HepG2 (cell line): ENCODE results near the gene C11orf54. TPM values are rescaled to one million over a fixed set of nuclear protein-coding genes. Genes with fewer than 3 reads are reported as not detected.
A peak's percentile ranks its signal among the peaks of the same experiment; 100 is the strongest.

Experiments
- ATAC-seq: fragments of 200-7000 bp; cut with Tn5 transposase; 3 replicates; pipeline ENCODE4 v1.9.1; 2020; ENCODE audit warnings: mild to moderate bottlenecking, moderate library complexity
- BruUV-seq: library from RNA; stranded (reverse); fragments of 400-500 nt; replicated peaks from 2 replicates; lab custom pipeline; 2021; lab: Mats Ljungman, UMichigan
- CTCF ChIA-PET: fragments of 300-600 bp; formaldehyde crosslinking; extraction: SDS; loops from one replicate; lab custom pipeline; 2021; ENCODE audit warnings: low total read pairs, inconsistent platforms, low intra/inter-chr PET ratio; lab: Yijun Ruan, JAX
- POLR2A ChIA-PET: fragments of 350-600 bp; sonication (Branson Sonifier 250); formaldehyde crosslinking; loops from one replicate; lab custom pipeline; 2020; ENCODE audit warnings: antibody characterized with exemption, inconsistent platforms; lab: Yijun Ruan, JAX
- DNase-seq: peaks from one replicate; pipeline ENCODE4 v3.0.0-alpha.2; 2015; ENCODE audit warnings: low spot score
- FAIRE-seq: peaks from 3 replicates; lab custom pipeline; 2011; peaks lifted over from hg19 to GRCh38; lab: Jason Lieb, UNC
- H2AFZ ChIP-seq: one replicate; pipeline ENCODE4 v1.6.1; 2011; ENCODE audit warnings: low read length, inconsistent platforms
- H3K27ac ChIP-seq: fragments of 300-600 bp; 3 replicates; pipeline ENCODE4 v1.8.0; 2011; ENCODE audit warnings: mixed run types, mild to moderate bottlenecking, mixed read lengths, low read length, inconsistent platforms; ENCODE audit not compliant: insufficient read depth; ENCODE audit errors: extremely low read length
- H3K27me3 ChIP-seq, 2 experiments: fragments of 200-600 bp in 1 of 2; 2 replicates in 1 of 2; 3 replicates in 1 of 2; pipeline versions ENCODE4 v1.6.0 to v1.8.0; 2011; ENCODE audit warnings: low read length in 2 of 2, mild to moderate bottlenecking in 2 of 2, moderate library complexity in 2 of 2, inconsistent platforms in 1 of 2; ENCODE audit not compliant: insufficient read depth in 2 of 2, control insufficient read depth in 1 of 2
- H3K36me3 ChIP-seq, 2 experiments: fragments of 200-600 bp in 1 of 2; replicated peaks in 1 of 2; 2 replicates in 1 of 2; 3 replicates in 1 of 2; pipeline versions ENCODE4 v1.5.1 to v1.8.0; 2011; ENCODE audit warnings: low read length in 2 of 2, inconsistent platforms in 1 of 2; ENCODE audit not compliant: insufficient read depth in 2 of 2, control insufficient read depth in 1 of 2
- H3K4me1 ChIP-seq: 2 replicates; pipeline ENCODE4 v1.5.1; 2012; ENCODE audit warnings: low read length, inconsistent platforms; ENCODE audit not compliant: insufficient read depth
- H3K4me2 ChIP-seq: 2 replicates; pipeline ENCODE4 v1.6.0; 2011; ENCODE audit warnings: low read depth, low read length, inconsistent platforms
- H3K4me3 ChIP-seq, 3 experiments: fragments of 200-600 bp in 1 of 3; sonication (generic), shearing (Covaris generic) in 1 of 3; replicated peaks in 1 of 3; 2 replicates each; pipeline ENCODE4 v1.5.1; 2011 to 2016; ENCODE audit warnings: low read length in 3 of 3, inconsistent platforms in 2 of 3, low read depth in 2 of 3, mild to moderate bottlenecking in 2 of 3, control low read depth in 1 of 3, mixed read lengths in 1 of 3; ENCODE audit not compliant: insufficient read depth in 1 of 3
- H3K79me2 ChIP-seq: one replicate; pipeline ENCODE4 v1.6.1; 2011; ENCODE audit warnings: low read length, inconsistent platforms; ENCODE audit not compliant: insufficient read depth
- H3K9ac ChIP-seq: 2 replicates; pipeline ENCODE4 v1.6.0; 2011; ENCODE audit warnings: mild to moderate bottlenecking, low read depth, low read length, inconsistent platforms; ENCODE audit not compliant: insufficient read depth
- H3K9me3 ChIP-seq: 2 replicates; pipeline ENCODE4 v1.5.1; 2012; ENCODE audit warnings: mild to moderate bottlenecking, low read length
- H4K20me1 ChIP-seq: 2 replicates; pipeline ENCODE4 v1.6.0; 2011; ENCODE audit warnings: inconsistent platforms, mild to moderate bottlenecking, low read length, moderate library complexity; ENCODE audit not compliant: insufficient read depth
- EHMT2 ChIP-seq: fragments of 200-600 bp; sonication (generic); IDR thresholded peaks from 2 replicates; pipeline ENCODE4 v1.7.0; 2017; ENCODE audit warnings: antibody characterized with exemption, low read depth, low read length, borderline replicate concordance
- GATAD1 ChIP-seq: IDR thresholded peaks from 2 replicates; pipeline ENCODE4 v1.6.1; 2016; ENCODE audit warnings: missing genetic modification reagents, missing compliant biosample characterization
- IKZF5 ChIP-seq: IDR thresholded peaks from 2 replicates; pipeline ENCODE4 v1.6.1; 2018; ENCODE audit warnings: missing genetic modification reagents, mild to moderate bottlenecking, missing compliant biosample characterization
- KDM4B ChIP-seq: sonication (generic); formaldehyde crosslinking; IDR thresholded peaks from 2 replicates; pipeline ENCODE4 v1.4.0; 2020; ENCODE audit warnings: missing genetic modification reagents
- MAF1 ChIP-seq: sonication (generic); formaldehyde crosslinking; IDR thresholded peaks from 2 replicates; pipeline ENCODE4 v1.5.0; 2020; ENCODE audit warnings: missing genetic modification reagents, borderline replicate concordance
- MED8 ChIP-seq: sonication (generic); formaldehyde crosslinking; IDR thresholded peaks from 2 replicates; pipeline ENCODE4 v1.8.1; 2023; ENCODE audit warnings: mild to moderate bottlenecking, missing genetic modification reagents; ENCODE audit not compliant: insufficient replicate concordance
- PCBP1 ChIP-seq: fragments of 200-400 bp; formaldehyde crosslinking; IDR thresholded peaks from 2 replicates; pipeline ENCODE4 v1.6.1; 2017; ENCODE audit warnings: mild to moderate bottlenecking, low read depth, low read length, borderline replicate concordance
- PHF8 ChIP-seq: sonication (generic); formaldehyde crosslinking; IDR thresholded peaks from 2 replicates; pipeline ENCODE4 v1.5.0; 2020; ENCODE audit warnings: missing genetic modification reagents
- RAD51 ChIP-seq: fragments of 450-650 bp; IDR thresholded peaks from 2 replicates; pipeline ENCODE4 v1.6.1; 2016; ENCODE audit warnings: borderline replicate concordance
- RBM22 ChIP-seq: fragments of 200-400 bp; formaldehyde crosslinking; optimal IDR thresholded peaks from 2 replicates; pipeline ENCODE3; 2017; ENCODE audit warnings: mild to moderate bottlenecking, low read length, moderate library complexity
- RBM39 ChIP-seq: fragments of 200-400 bp; formaldehyde crosslinking; IDR thresholded peaks from one replicate; pipeline ENCODE4 v1.6.1; 2018; ENCODE audit warnings: antibody characterized with exemption, mild to moderate bottlenecking, low read depth, low read length; ENCODE audit not compliant: poor library complexity, severe bottlenecking
- SMAD1 ChIP-seq: sonication (generic); formaldehyde crosslinking; IDR thresholded peaks from 2 replicates; pipeline ENCODE4 v1.4.0; 2020; ENCODE audit warnings: missing genetic modification reagents, low read depth, mild to moderate bottlenecking, borderline replicate concordance
- SUZ12 ChIP-seq: fragments of 150-350 bp; IDR thresholded peaks from 2 replicates; pipeline ENCODE4 v1.6.1; 2014; ENCODE audit warnings: low read depth, low read length
- TMF1 ChIP-seq: sonication (generic); formaldehyde crosslinking; IDR thresholded peaks from 2 replicates; pipeline ENCODE4 v1.8.1; 2022; ENCODE audit warnings: low read depth, missing genetic modification reagents
- ZEB1 ChIP-seq: IDR thresholded peaks from 2 replicates; pipeline ENCODE4 v1.6.1; 2012; ENCODE audit warnings: mild to moderate bottlenecking, low read depth, inconsistent platforms; ENCODE audit not compliant: insufficient replicate concordance
- ZNF138 ChIP-seq: sonication (generic); formaldehyde crosslinking; IDR thresholded peaks from 2 replicates; pipeline ENCODE4 v1.5.0; 2020; ENCODE audit warnings: mild to moderate bottlenecking, low read depth, missing genetic modification reagents
- ZNF75D ChIP-seq: sonication (generic); formaldehyde crosslinking; IDR thresholded peaks from 2 replicates; pipeline ENCODE4 v1.8.1; 2023; ENCODE audit warnings: missing genetic modification reagents, mild to moderate bottlenecking, borderline replicate concordance
- ZSCAN31 ChIP-seq: sonication (generic); formaldehyde crosslinking; IDR thresholded peaks from 2 replicates; pipeline ENCODE4 v1.5.0; 2020; ENCODE audit warnings: low read depth, mild to moderate bottlenecking, missing genetic modification reagents
- WGBS: methylation state at CpG from one replicate; pipeline ENCODE4 v1.1.6; 2017; ENCODE audit warnings: low lambda C conversion rate; 5-methylcytosine and 5-hydroxymethylcytosine counted together
- in situ Hi-C: cut with HindIII; loops from 2 replicates; pipeline ENCODE4 v1.10.0; 2017; ENCODE audit warnings: low pct_unique_long_range_greater_than_20kb; ENCODE audit not compliant: extremely low pct_ligation_motif_present
- intact Hi-C: fragments of 100-400 bp; cut with micrococcal nuclease; formaldehyde crosslinking; loops from one replicate; pipeline ENCODE4 v1.10.0; 2022; ENCODE audit not compliant: unreplicated experiment
- polyA plus RNA-seq, 8 experiments: library from polyadenylated mRNA; depleted of rRNA in 3 of 8; stranded (reverse) in 7 of 8; unstranded in 1 of 8; fragments of >200 nt; fragmentation: Illumina TruSeq in 4 of 8; extraction: Trizol in 4 of 8; gene quantifications; 2 replicates each; pipeline versions ENCODE4 v1.2.1 to v1.2.3, GENCODE V29; 2011 to 2016; ENCODE audit warnings: low read depth in 4 of 8, missing spikeins in 1 of 8, mixed read lengths in 1 of 8; ENCODE audit not compliant: insufficient read depth in 1 of 8
- total RNA-seq, 5 experiments: library from RNA; depleted of rRNA; stranded (reverse); fragments of >200 nt; fragmentation: Illumina TruSeq; extraction: Trizol; gene quantifications; 2 replicates each; pipeline ENCODE4 v1.2.3, GENCODE V29; 2016; ENCODE audit warnings: low read depth in 1 of 5
- TF ChIP-seq, protein P1 (sequence below): sonication (generic); formaldehyde crosslinking; IDR thresholded peaks from 2 replicates; pipeline ENCODE4 v1.4.0; 2020; ENCODE audit warnings: mild to moderate bottlenecking, missing genetic modification reagents
- TF ChIP-seq, protein P2 (sequence below): IDR thresholded peaks from 2 replicates; pipeline ENCODE4 v1.4.0; 2020; ENCODE audit warnings: mild to moderate bottlenecking, missing genetic modification reagents

The C11orf54 gene
- total and polyA plus RNA-seq, 2 of the 13 experiments (the other 11 are each of a cell fraction or from before 2014, with no cell fraction given): 42.7 to 50.1 TPM

GRCh38 chr11:93804879-93805278 lies 63.4 kb downstream of the C11orf54 start:
- Histone ChIP-seq H3K79me2 (peaks cover 1% of the 10 kb centered on the region), H3K4me2 (no peak overlapping the region), H3K27ac (no peak overlapping the region), H3K36me3 (peaks cover 18 to 80% of the 10 kb centered on the region in 2 experiments), H3K9ac (no peak overlapping the region), H3K27me3 (no peaks in the 10 kb centered on the region), H2AFZ (no peak overlapping the region), H3K4me3 (no peak overlapping the region), H3K9me3 (no peaks in the 10 kb centered on the region), H4K20me1 (no peaks in the 10 kb centered on the region), H3K4me1 (no peaks in the 10 kb centered on the region)
- BruUV-seq: TSS peak; percentile 27
- FAIRE-seq: no peak
- DNase-seq: no peak
- in situ Hi-C loops: no loop called here
- ChIA-PET CTCF (no interaction called here), POLR2A (no interaction called here)
- intact Hi-C loops: no loop called here
- 95% methylated on average over 2 of the region's 2 CpGs for WGBS
- no peak for TF ChIP-seq GATAD1
- TF ChIP-seq, protein P1, sequence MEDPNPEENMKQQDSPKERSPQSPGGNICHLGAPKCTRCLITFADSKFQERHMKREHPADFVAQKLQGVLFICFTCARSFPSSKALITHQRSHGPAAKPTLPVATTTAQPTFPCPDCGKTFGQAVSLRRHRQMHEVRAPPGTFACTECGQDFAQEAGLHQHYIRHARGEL (CRISPR knock-in tag): no peak
- TF ChIP-seq SMAD1: no peak
- TF ChIP-seq RAD51: no peak
- no peak for TF ChIP-seq KDM4B (CRISPR knock-in tag)
- TF ChIP-seq PCBP1: no peak
- no peak for TF ChIP-seq MED8 (CRISPR knock-in tag)
- no peak for TF ChIP-seq SUZ12
- TF ChIP-seq ZSCAN31 (CRISPR knock-in tag): no peak
- TF ChIP-seq, protein P2, sequence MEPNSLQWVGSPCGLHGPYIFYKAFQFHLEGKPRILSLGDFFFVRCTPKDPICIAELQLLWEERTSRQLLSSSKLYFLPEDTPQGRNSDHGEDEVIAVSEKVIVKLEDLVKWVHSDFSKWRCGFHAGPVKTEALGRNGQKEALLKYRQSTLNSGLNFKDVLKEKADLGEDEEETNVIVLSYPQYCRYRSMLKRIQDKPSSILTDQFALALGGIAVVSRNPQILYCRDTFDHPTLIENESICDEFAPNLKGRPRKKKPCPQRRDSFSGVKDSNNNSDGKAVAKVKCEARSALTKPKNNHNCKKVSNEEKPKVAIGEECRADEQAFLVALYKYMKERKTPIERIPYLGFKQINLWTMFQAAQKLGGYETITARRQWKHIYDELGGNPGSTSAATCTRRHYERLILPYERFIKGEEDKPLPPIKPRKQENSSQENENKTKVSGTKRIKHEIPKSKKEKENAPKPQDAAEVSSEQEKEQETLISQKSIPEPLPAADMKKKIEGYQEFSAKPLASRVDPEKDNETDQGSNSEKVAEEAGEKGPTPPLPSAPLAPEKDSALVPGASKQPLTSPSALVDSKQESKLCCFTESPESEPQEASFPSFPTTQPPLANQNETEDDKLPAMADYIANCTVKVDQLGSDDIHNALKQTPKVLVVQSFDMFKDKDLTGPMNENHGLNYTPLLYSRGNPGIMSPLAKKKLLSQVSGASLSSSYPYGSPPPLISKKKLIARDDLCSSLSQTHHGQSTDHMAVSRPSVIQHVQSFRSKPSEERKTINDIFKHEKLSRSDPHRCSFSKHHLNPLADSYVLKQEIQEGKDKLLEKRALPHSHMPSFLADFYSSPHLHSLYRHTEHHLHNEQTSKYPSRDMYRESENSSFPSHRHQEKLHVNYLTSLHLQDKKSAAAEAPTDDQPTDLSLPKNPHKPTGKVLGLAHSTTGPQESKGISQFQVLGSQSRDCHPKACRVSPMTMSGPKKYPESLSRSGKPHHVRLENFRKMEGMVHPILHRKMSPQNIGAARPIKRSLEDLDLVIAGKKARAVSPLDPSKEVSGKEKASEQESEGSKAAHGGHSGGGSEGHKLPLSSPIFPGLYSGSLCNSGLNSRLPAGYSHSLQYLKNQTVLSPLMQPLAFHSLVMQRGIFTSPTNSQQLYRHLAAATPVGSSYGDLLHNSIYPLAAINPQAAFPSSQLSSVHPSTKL: no peak
- TF ChIP-seq TMF1 (CRISPR knock-in tag): no peak
- TF ChIP-seq ZNF75D (CRISPR knock-in tag): no peak
- TF ChIP-seq RBM39: no peak
- no peak for TF ChIP-seq PHF8 (CRISPR knock-in tag)
- TF ChIP-seq IKZF5 (CRISPR knock-in tag): no peak
- no peak for TF ChIP-seq RBM22
- no peak for TF ChIP-seq ZNF138
- TF ChIP-seq MAF1: no peak
- TF ChIP-seq ZEB1: no peak
- TF ChIP-seq EHMT2: no peak
- ATAC-seq: no peak
